Activated CD8-positive, alpha-beta memory T cell treated with anti-CD3 and anti-CD28 coated beads for 48 hours (primary cell): ENCODE data around the gene GPR37L1.
"Not testable (repeated sequence)": the region's sequence is repeated elsewhere in the genome, so short reads cannot be mapped to it uniquely, and the experiment has no call there.

Source experiments
- DNase-seq, 3 experiments: peaks; one replicate each; pipeline ENCODE4 v3.0.0-alpha.2; 2020; ENCODE audit warnings: low read depth in 2 of 3, low spot score in 2 of 3

Gene GPR37L1

DNA sequence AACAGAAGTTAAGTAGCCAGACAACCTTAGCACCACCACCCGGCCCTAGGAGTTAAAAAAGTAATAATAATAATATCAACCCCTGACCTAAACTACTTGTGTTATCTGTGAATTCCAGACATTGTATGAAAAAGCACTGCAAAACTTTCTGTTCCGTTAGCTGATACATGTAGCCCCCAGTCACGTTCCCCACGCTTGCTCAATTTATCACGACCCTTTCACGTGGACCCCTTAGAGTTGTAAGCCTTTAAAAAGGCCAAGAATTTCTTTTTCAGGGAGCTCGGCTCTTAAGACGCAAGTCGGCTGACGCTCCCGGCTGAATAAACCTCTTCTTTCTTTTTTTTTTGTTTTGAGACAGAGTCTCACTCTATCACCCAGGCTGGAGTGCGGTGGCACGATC lies 44.3 kb downstream of the GPR37L1 start:
- DNase-seq: not testable (repeated sequence)

DNA sequence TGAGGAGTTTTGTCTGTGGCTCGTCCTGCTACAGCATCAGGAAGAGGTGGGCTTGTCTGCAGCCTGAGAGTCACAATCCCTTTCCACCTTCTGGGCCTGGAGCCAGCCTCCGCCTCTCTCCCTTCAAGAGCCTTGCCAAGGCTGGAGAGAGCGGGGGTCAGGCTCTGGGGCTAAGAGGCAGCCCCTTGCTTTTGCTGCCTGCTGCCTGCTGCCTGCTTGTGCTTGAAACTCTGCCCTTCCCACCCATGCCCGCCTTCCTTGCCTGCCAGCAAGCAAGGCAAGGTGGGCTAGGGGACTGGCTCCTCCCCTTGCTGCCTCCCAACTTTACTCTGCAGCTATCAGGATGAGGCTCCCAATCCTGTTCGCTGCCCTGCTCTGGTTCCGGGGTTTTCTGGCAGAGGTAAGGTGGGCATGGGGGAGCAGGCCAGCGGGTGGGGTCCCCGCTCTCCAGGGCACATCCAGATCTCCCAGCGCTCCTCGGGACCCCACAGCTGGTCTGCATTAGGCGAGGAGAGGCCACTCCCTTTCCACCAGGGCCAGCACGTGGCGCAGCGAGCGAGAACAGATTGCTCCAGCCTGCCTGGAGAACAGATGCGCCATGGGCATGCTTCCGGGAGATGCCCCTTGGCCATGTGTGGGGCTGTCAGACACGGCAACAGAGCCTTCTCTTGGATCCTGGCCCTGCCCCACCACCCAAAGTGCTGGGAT lies 45.1 kb downstream of the GPR37L1 start:
- no peak for DNase-seq

DNA sequence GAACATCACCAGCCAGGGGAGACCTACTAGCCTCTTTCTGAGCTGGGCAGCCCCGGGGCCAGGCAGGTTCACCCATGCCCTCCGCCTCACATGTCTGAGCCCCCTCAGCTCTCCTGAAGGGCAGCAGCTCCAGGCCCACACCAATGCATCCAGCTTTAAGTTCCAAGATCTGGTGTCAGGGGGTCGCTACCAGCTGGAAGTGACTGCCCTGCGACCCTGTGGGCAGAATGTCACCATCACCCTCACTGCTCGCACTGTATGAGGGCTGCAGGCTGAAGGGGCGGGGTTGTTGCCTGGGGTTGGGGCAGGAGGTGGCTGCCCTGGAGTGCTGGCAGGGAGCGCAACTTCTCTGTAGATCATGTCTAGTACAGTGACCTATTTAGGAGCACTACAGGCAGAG lies 46.1 kb downstream of the GPR37L1 start:
- no peak for DNase-seq

DNA sequence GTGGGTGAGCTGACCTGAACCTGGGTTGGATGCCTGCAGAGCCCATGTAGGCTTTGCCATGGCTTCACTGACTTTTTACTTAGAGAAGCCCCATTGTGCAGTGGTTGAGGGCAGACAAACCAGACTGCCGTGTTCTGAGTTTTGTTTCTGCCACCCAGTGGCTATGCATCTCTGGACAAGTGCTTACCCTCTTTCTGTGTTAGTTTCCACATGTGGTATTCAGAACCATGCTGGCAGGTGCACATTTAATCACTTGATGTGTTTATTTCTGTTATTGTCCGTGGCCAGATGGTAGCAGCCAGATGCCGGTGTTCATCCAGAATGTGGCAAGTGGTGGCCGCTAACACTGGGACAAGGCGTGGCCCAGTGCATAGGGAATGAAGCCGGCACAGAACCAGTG lies 48.0 kb downstream of the GPR37L1 start:
- no peak for DNase-seq

DNA sequence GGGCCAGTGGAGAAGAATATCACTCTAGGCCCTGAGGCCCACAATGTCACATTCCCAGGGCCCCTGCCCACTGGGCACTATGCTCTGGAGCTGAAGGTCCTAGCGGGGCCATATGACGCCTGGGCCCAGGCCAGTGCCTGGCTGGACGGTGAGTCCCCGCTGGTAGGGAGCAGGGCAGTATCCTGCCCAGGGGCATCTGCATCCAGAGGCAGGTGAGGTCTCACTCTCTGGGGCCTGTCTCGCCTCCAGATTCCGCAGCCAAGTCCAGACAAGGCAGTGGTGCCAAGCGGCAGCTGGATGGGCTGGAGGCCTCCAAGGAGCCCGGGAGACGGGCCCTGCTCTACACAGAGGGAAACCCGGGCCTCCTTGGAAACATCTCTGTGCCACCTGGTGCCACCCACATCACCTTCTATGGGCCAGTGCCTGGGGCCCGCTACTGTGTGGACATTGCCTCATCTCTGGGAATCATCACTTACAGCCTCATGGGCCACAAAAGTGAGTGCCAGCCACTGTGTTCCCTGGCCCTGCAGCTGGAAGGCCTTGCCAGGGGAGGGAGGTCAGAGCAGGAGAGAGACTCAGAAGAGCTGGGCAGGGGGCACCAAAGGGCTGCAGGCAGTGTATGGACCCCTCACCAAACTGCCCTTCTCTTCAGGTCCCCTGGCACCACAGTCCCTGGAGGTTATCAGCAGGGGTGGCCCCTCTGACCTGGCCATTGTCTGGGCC lies 48.7 kb downstream of the GPR37L1 start:
- DNase-seq: no peak

DNA sequence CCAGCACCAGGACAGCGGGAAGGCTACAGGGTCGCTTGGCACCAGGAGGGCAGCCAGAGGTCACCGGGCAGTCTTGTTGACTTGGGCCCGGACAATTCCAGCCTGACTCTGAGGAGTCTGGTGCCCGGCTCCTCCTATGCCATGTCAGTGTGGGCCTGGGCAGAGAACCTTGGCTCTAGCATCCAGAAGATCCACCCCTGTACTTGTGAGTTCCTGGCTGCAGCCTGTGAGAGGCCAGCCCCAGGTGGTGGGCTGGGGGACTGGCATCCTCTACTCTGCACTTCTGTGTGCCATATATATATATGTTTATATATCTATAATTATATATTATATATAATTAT lies 49.3 kb downstream of the GPR37L1 start:
- no peak for DNase-seq

DNA sequence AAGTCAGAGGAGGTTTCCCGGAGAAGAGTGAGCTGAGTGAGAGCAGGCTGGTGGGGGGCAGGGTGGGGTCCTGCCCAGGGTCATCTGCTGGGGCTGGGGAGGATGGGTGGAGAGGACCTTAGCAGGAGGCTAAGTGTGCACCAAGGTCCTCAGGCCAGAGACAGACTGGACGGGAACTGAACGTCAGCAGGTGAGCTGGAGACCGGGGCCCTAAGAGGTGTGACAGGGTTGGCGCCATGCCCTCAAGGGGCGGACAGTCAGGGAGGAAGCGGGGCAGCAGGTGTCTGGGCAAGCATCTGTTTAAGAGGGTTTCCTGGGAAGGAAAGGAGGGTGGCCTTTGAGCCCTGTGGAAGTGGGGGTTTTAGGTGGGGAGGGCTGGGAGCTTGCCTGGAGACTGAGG lies 51.3 kb downstream of the GPR37L1 start:
- no peak for DNase-seq

DNA sequence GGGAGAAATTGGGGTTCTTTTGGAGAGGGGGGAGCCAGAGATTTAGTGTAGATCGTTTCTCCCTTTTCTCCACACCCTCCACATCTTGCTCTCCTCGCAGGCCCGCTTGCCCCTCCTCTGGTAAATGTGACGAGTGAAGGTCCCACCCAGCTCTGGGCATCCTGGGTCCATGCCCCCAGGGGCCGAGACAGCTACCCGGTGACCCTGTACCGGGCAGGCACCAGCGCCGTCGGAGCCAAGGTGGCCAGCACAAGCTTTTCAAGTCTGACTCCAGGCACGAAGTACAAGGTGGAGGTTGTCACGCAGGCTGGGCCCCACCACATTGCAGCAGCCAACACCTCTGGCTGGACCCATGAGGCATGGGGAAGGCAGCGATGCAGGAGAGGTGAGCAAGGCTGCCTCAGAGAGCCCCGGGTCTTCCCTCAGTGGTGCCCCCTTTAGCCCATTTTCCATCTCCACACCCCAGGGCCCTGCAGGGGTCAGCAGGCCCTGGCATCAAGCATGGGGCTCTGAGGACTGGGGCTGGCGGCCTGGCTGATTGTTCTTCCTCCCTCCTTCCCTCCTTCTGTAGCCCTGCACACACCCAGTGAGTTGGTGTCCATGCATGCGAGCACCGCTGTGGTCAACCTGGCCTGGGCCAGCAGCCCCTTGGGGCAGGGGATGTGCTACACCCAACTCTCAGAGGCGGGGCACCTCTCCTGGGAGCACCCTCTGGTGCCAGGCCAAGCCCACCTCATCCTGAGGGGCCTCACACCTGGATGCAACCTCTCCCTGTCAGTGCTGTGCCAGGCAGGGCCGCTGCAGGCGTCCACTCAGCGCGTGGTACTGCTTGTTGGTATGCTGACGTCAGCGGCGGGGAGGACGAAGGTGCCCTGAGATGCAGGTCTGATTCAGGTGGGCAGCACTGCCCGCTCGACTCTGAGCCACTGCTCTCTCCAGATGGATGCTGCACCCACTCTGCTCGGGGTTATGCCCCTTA lies 54.5 kb downstream of the GPR37L1 start:
- no peak for DNase-seq

DNA sequence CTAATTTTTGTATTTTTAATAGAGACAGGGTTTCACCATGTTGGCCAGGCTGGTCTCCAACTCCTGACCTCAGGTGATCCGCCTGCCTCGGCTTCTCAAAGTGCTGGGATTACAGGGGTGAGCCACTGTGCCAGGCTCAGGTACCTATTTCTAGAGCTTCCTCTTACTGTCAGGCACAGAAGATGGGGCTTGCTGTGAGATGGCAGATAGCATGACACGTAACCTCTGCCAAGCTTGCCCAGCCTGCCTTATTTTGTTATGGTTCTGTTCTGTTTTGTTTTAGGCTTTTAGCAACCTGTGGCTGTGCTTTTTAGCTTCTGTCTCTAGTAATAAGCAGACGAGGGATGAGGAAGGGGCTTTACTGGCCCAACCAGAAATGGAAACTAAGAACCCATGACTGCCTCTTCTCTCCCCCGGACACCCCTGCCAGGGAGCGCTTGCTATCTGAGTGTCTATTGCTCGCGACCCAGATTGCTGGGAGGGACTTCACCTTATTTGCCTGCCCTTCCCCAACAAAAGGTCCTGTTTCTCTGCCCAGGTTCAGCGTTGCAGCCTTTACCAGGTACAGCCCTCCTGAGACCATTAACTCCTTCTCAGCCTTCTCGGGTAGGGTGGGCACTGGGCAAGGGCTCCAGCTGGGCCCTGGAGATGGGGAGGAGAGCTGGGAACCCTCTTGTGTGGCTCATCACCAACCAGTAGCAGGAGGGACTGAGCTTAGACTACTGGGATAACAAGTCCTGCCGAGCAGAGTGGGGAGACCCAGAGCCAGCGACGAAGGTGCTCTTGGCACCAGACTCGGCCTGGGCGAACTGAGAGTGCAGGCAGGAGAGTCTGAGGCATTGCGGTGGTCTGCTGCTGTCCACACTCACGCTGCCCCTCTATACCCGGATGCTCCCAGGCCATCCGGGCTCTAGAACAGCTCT lies 57.4 kb downstream of the GPR37L1 start:
- no peak for DNase-seq

DNA sequence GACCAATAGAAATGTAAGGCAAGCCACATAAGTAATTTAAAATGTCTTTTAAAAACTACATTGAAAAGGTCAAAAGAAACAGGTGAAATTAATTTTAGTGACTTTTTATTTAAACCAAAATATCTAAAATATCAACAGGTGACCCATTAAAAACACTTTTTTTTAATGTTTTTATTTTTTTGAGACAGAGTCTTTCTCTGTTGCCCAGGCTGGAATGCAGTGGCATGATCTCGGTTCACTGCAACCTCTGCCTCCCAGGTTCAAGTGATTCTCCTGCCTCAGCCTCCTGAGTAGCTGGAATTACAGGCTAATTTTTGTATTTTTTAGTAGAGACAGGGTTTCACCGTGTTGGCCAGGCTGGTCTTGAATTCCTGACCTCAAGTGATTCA lies 58.0 kb downstream of the GPR37L1 start:
- not testable (repeated sequence) for DNase-seq

DNA sequence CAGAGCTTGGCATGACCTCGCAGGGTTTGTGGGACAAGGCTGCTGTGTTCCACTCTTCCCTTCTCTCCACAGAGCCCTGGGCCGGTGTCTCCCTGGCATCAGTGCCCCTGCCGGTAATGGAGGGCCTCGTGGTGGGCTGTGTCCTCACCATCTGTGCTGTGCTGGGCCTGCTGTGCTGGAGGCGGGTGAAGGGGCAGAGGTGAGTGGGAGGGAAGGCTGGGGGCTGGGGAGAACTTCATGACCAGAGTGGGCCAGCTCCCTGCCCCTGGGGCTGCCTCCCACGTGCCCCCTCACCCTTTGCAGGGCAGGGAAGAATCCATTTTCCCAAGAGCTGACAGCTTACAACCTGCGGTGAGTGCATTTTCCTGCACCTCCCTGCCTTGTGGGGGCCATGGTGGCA lies 58.9 kb downstream of the GPR37L1 start:
- no peak for DNase-seq

DNA sequence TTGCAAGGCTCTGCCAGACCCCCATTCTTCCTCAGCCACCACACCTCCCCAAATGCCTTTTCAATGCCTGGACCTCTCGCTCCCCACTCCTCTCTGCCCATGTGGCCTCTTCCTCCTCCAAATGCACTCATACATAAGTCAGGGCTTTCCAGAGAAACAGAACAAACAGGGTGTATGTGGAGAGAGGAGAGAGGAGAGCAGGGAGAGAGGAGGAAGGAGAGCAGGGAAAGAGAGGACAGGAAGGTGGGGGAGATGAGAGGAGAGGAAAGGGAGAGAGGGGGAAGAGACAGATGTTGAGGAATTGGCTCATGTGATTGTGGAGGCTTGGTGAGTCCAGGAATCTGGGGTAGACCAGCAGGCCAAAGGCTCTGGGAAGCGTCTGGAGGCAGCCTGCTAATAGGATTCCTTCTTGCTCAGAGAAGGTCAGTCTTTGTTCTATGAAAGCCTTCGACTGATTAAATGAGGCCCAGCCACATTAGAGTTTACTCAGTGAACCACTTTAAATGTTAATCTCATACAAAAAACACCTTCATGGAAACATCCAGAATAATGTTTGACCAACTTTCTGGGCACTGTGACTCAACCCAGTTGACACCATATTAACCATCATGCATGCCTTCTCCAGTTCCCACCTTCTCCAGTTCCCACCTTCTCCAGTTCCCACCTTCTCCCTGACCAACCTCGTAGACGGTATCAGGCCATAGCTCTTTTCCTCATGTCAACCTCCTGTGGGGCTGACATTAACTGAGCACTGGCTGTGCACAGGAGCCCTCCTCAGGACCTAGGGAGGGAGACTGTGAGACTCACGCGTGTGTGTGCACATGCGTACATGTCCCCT lies 59.5 kb downstream of the GPR37L1 start:
- DNase-seq: no peak
